ENCODE results near the gene CHMP1B.

- TF ChIP-seq CTCF (IDR thresholded peaks at IDR 0.05) (no peak), POLR2A (IDR thresholded peaks at IDR 0.05; ENCODE audit: low read depth) (no peak)
These were observed 13.3 kb downstream of the CHMP1B start for GRCh38 chr18:11864471-11864870.

Data from esophagus muscularis mucosa (tissue), 3 donors.